GM18858 (cell line): ENCODE results near the gene OXGR1.
"Not testable (repeated sequence)": the region's sequence is repeated elsewhere in the genome, so short reads cannot be mapped to it uniquely, and the experiment has no call there.

Source experiments
- ATAC-seq: cut with Tn5 transposase; IDR thresholded peaks from one replicate; pipeline ENCODE4 v1.9.1; 2021; ENCODE audit not compliant: unreplicated experiment

OXGR1 gene

DNA sequence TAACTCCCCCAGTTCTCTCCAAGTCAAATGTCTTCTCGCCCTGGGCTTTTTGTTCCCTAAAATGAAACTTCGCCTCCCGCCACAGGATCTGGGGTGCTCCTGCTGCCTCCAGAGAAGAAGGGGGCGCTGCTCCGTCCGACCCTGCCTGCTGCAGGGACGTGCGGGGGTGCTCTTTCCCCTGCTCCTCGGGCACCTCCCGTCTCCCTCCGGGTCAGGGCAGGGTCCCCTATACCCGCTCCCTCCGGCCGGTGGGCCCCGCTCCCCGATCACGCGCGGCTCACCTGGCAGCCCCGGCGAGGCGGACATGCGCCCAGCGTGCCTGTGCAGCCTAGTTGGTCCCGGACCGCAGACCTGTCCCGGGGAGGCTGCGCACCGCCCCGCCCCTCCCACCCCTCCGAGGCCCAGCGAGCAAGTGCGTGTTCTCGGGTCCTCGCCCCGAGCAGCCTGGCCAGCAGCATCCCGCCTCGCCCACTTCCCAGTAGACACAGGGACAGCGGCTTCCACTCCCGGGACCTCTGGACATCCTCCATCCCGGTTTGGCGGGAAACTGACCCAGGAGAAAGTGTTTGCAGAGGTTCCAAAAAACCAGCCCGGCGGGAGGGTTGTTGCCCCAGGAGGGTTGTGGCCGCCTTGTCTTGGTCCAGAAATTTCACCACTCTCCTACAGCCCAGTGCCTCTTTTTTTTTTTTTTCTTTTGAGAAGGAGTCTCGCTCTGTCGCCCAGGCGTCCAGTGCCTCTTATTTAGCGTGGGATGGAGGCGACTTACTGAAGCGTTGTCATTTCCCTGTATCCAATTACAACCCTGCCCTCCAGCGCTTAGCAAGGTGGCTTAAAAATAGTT is at the start of gene OXGR1:
TSS of gene OXGR1 (minus strand) at position 460 of the 841 bp plus-strand sequence. CDS start 6,717 bp downstream, outside the sequence.
- ATAC-seq = no peak

DNA sequence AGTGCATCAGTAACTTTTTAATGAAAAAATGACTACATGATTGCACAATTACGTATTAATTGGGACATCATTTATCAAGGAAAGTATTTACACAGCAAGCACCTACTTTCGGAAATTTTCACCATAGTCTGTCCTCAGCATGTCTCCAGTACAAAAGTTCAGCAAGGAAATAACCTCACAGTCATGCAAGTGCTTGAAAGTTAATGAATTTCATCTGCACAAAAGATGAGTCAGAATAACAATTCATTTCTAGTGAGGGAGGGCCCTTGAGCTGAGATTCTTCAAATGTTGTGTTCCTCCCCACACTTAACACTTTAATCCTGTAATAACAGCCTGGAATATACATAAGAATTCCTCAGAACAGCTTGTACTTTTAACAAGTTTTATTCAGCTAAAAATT is 49.0 kb upstream of the OXGR1 start:
- ATAC-seq = no peak

DNA sequence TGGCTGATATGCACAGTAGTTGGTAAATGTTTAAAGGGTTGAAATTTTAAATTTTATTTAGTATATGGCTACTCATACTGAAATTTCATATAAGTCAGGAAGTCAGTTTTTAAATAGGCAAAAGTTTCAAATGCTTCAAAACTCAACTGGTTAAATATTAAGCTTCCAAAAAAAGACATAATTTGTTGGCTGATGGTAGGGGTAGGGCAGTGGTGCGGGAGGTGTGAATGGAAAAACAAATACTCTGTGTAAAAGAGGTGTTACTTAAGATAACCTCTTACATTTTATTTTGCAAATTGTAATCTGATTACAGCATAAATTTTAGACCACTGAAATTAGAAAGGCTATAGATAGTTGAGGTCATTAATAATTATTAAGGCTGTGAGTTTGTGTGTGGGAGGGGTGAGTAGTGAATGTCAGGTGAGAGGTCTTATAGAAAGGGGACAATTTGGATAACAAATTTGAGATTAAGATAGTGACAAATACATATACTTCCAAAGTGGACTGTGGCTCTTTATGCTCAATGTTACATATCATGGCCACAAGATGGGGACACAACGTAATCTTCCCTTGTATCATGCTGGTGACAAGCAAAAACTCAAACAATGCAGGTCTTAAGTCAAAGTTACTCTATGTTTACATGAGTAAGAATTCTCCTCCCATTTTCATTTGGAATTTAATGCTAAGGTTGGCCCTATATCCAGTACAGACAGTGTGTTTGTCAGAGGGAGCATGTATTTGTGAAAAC is 36.6 kb upstream of the OXGR1 start:
- ATAC-seq = no peak

DNA sequence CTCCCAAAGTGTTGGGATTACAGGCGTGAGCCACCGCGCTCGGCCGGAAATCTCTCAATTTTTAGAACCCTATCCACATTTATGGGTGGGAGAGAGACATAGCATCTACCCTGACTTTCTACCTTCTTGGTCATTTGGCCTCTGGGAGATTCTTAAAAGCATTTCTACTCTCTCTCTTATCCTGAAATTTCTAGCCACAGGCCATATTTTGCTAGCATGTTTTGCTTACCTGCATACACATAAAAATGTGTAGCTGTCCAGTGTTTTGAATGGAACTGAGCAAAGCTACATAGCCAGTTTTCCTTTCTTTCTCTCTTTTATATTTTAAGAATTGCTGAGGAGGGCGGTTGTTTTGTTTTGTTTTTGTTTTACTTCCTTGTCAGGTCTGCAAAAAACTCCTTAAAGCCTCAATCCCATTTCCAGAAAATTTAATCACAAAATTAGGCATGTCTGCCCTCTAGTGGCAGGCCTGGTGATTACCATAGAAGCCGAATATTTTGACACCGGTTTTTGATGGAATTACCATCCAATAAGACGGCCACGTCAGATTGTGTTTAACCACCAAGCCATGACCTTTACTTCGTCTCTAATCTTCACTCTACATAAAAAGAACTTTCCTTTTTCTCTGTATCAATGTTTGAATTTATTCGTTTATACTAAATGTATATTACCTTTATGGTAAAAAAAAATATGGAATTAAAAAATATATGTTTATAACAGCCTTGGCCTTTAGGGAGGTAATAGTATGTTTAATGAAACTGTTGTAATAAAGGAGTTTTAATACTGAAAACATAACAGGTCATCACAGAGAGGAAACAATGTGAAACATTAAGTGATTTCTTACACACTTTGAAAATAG is 34.4 kb upstream of the OXGR1 start:
- no peak for ATAC-seq

DNA sequence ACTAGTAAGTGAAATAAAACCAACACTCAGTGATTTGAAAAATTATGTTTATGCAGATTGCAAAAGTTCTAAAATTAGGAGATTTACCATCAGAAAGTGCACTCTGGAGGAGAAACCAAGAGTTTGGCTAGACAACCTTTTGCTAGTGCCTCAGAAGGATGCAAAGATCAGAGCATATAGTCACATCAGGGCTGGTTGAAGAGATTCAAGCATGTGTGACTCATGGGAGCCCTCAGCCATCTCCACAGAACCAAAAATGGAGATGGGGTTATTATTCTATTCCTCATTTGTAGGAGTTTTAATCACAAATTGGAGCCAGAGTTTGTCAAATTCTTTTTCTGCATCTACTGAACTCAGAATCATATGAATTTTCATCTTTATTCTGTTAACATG is 32.9 kb upstream of the OXGR1 start:
- no peak for ATAC-seq

DNA sequence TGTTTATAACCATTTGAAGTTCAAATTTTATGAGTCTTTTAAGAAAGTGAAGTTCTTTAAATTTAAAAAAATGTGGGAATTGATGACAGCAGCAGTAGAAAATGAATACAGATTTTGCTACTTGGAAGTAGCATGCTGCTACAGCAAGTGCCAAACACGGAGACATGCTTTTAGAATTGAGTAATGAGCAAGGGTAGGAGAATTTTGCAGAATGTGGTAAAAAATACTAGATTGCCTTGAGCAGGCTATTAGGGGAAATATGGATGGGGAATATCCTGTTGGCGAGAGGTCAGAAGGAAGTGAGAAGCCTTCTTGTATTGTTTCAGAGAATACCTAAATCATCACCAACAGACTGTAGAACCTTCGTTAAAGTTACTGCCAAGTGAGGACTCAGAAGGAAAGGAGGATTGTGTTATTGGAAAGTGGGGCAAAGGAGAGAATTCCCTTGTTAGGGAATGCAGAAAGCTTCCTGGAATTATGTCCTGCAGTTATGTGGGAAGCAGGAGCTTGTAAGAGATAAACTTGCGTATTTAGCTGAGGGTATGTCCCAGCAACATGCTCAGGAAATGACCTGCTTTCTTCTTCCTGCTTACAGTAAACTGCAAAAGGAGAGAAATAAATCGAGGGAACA is 32.4 kb upstream of the OXGR1 start:
- ATAC-seq = no peak

DNA sequence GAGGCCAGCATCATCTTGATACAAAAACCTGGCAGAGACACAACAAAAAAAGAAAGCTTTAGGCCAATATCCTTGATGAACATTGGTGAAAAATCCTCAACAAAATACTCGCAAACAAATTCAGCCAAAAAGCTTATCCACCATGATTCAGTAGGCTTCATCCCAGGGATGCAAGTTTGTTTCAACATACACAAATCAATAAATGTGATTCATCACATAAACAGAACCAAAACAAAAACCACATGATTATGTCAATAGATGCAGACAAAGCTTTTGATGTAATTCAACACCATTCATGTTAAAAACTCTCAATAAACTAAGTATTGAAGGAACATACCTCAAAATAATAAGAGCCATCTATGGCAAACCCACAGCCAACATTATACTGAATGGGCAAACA is 29.5 kb upstream of the OXGR1 start:
- not testable (repeated sequence) for ATAC-seq

DNA sequence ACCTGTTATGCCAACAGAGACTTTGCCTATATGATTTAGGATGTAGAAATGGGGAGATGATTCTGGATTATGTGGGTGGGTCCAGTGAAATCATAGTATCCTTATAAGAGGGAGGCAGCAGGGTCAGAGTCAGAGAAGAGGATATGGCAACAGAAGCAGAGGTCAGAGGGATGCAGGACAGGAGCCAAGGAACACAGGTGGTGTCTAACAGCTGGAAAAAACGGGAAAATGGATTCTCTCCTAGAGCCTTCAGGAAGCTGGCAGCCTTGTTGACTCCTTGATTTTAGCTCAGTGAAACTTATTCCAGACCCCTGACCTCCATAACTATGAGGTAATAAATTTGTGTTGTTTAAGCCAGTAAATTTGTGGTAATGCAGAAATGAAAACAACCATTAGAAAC is 28.8 kb upstream of the OXGR1 start:
- ATAC-seq = no peak

DNA sequence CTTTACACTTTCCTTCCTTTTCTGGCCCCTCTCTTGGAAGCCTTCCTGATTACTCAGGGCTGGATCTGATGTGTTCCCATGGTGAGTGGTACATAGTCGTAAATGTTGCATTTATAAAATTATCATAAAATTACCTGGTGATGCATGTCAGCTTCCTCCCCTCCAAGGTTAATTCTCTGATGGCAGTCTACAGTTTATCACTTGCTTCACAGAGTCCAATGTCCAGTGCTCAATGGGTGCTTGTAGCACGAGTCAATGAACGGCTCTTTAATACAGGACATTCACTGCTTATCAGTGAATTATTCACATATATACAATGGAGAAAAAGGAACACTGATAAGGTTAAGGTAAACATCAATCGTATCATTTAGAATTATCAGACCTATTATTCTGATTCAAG is 27.0 kb upstream of the OXGR1 start:
- no peak for ATAC-seq

DNA sequence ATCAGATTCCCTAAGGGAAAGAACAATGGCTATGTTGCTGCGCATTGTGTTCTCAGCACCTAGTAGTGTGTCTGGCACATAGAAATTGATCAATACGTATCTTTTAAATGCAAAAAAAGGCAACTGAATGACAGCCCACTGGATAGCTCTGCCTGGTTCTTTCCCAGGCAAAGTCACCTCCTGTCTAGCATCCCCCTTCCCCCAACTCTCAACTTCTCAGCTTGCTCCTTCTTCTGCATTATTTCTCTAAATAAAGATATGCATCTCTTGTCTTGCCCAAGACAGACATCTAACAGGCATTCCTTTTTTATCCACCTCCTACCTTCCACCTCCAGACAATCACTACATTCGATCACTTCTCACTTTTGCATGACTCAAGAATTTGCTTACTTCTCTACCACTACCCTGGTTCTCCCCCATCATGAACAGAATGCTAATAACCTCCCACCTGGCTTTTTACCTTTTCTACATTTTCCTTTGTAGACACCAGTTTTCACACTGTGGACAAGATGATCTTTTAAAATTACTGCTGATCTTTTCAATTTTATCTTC is 26.5 kb upstream of the OXGR1 start:
- no peak for ATAC-seq

DNA sequence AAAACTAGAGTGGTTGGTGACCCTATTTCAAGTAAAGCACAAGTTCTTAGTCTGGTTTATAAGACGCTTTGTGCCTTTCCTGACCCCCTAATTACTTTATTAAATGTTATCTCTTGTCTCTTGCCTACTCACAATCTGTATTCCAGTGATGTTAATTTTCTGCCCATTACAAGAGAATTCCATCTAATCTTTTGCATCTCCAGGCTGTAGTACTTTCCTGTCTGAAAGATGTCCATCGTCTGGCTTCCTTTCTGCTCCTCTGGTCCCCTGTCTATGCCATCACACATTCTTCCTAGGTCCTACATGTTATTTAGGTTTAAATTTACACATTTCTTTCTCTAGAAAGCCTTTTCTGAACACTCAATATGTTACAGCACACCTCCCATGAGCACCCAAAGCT is 25.9 kb upstream of the OXGR1 start:
- ATAC-seq = no peak

DNA sequence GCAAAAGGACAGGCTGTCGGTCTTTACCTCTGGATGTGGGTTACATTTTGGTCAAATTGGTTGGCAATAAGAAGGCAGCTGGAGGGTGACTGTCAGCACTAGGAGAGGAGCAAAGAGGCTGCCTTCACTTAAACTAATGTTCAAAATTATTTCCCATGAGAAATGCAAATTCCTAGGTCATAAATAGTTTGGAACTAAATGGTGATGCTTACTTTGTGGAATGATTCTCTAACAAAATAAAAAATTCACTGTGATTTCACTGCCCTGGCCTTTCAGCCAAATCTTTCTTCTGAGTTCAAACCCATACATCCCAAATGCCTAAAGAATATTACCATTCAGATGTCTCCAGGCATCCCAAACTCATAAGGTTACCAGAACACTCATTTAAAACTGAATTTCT is 25.0 kb upstream of the OXGR1 start:
- ATAC-seq = no peak

DNA sequence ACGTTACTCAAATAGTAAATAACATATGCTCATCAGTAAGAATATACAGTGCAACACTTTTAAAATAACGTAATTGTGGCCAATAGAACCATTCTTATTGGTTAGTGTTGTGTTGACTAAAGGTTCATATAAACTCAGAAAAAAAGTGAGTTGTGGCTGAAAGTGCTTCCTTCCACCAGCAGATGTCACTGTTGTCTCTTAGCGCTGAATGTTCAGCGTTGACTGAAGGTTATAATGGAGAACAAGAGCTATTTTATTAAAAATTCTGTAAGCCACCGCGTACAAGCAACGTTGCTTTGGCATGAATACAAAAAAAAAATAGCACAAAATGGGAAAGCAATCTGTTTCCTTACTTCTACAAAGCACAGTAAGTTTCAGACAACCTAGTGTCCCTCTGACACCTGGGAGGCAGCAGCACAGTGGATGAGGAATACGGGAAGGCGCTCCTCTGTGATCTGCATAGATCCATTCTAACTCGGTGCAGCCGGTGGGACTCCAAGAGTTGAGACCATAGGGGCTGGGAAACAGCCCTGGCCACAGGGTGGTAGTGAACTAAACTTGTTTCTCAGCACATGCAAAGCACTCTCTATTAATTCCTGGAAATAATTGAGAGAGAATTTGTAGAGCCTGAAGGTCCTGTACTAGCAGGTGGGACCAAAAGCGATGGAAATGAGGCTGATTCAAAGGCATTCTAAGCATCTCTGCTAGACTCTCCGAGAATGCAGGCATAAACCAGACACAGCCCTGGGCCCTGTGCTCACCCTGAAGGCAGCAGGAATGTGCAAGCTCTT is 23.9 kb upstream of the OXGR1 start:
- ATAC-seq = peak; percentile 87

DNA sequence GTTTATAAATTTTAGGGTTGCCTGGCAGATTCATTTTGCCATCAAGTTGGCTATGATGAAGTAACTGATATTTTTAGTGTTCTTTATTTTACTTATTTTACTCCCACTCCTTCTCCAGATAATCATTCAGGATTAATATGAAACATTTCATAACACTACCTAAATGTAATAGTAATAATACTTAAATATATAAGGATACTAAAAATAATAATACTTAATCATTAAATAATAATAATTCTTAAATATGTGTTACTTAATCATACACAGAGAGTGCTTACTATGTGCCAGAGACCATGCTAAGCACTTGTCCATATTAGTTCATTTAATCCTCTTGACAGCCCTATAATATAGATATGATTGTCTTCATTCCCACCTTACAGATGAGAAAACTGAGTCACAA is 23.0 kb upstream of the OXGR1 start:
- ATAC-seq = no peak

DNA sequence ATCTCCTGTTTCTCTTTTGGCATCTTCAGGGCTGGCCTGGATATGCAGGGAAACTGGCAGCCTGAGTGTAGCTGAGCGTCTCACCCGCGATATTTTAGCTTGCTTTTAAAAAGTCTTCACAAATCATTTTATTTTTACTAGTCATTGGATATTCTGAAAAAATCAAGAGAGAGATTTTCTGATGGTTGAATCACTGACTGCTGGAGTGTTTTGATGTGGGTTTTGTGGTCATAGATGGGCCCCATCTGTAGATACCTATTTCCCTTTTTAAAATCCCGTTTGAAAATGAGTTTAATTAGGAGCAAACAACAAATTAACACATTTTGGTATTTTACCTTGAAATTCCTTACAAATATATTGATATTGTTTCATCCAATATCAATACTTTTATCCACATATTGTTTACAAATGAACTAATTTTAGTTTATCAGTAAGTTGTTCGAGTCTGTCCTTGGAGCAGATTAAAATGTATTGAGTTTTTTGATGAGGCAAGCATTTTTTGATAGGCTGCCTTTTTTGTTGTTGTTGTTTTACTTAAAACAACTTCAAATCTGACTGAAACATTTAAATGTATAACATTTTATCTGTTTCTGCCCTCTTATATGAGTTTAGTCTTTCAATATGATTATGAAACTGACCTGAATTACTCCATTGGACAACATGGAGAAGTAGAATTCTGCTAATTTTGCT is 21.5 kb upstream of the OXGR1 start:
- ATAC-seq = no peak

DNA sequence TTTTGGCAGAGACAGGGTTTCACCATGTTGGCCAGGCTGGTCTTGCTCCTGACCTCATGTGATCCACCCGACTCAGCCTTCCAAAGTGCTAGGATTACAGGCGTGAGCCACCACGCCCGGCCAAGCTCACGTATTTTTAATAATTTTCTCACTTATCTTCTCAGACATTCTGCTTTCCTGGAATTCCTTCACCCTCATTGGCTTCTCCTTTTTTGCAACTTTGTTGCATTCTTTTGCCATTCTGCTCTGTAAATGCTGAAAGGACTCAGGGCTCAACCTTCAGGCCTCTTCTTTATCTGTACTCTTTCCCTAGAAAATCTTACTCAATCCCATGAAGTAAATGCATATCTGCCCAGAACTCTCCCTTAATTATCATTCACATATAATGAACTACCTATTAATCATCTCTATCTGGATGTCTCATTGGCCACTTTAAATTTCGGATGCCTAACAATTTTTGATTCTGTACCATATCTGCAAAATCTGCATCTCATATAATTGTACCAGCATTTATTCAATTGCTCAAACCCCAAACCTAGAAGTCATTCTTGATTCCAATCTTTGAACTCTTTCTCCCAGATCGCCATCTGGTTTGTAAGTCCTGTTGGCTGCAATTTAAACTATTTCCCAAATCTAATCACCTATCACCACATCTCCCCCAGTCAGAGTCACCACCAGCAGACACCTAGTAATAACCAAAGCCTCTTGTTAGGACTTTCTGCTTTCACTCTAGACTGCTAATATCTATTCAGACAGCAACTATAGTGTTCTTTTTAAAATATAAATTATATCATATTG is 18.2 kb upstream of the OXGR1 start:
- ATAC-seq = no peak

DNA sequence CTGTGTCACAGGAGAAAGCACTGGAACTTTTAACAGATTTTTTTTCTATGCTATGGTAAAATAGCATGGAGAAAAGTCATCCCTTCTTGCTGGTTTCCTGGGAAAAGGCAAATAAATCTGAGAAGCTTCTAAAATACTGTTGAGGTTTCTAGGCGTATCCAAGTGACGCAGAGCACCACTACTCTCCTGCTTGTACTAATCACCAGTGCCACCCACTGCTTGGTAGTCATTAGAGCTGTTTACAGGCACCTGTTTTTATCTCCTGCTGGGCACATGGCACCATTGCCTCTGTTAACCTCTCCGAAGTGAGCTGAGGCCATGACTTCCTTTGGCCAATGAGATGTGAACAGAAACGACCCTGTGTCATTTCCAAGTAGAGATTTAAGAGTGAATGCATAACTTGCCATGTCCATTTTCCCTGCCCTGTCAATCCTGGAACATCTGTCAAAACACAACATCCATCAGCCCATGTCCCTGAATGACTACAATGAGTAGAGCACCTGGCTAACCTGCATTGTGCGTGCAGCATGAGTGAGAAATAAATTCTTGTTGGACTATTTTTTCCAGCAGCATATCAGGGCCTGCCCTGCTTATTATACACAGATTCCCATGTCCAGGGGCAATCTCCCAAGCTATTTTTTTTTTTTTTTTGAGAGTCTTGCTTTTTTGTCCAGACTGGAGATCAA is 17.3 kb upstream of the OXGR1 start:
- ATAC-seq = no peak

DNA sequence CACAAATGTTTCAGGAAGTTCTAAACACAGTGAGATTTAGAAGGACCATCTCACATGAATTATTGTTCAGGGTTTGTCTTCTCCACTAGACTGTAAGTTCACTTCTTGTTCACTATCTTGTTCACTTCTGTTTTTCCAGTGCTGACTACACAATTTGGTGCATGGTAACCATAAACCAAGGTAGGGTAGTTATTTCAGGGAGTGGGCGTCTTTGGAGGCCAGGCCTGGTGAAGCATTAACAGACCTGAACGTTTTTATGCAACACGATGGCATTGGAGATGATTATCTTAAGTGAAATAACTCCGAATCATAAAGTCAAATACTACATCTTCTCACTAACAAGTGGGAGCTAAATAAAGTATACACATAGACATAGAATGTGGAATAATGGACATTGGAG is 14.4 kb upstream of the OXGR1 start:
- no peak for ATAC-seq
